Measurements from ENCODE around the gene CPXM1. TPM values are rescaled to one million over a fixed set of nuclear protein-coding genes. Genes with fewer than 3 reads are reported as not detected.

Gene CPXM1
- total and polyA plus RNA-seq, 2 donors from 2014 or later, result 5.2 to 7.1 TPM

DNA sequence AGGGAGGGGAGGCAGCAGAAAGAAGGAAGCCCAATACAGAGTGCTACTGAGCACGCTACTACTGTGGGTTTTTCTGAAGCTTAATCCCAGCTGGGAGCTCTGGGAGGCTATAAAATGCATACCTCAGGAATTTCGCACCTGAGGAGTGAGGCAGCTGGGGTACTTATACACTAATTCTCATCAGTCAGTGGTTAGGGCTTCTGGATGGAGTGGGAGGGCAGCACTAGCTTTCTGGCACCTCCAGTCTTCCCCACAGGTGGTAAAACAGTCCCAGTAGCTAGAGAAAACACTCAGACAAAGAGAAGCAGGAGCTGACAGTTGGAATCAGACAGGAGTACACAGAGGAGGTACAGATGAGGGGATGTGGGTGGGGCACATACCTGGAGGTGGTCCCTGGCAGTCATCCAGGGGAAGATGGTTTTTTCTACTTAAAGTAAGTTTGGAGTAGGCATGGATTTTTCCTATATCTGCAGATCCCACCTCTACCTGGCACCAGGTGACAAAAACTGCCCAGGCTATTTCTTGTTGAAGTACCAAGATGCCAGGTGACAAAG lies 37.8 kb downstream of the CPXM1 start:
- Histone ChIP-seq H3K36me3 (ENCODE audit: control insufficient read depth in 2 of 3, insufficient read depth in 3 of 3, low read length in 3 of 3) (no peaks in the 10 kb centered on the region), H3K27me3 (ENCODE audit: control insufficient read depth, insufficient read depth, low read length) (no peaks in the 10 kb centered on the region), H3K9me3 (ENCODE audit: control insufficient read depth in 2 of 3, insufficient read depth in 1 of 3, low read length in 3 of 3) (no peaks in the 10 kb centered on the region), H3K4me1 (ENCODE audit: control insufficient read depth in 2 of 3, insufficient read depth in 2 of 3, low read depth in 1 of 3, low read length in 3 of 3) (no peaks in the 10 kb centered on the region), H3K4me3 (ENCODE audit: low read length in 3 of 3) (no peak overlapping the region), H3K9ac (ENCODE audit: low read length in 3 of 3) (no peak overlapping the region), H3K27ac (ENCODE audit: low read depth in 2 of 2, low read length in 2 of 2) (no peak overlapping the region)
- TF ChIP-seq, protein P1, sequence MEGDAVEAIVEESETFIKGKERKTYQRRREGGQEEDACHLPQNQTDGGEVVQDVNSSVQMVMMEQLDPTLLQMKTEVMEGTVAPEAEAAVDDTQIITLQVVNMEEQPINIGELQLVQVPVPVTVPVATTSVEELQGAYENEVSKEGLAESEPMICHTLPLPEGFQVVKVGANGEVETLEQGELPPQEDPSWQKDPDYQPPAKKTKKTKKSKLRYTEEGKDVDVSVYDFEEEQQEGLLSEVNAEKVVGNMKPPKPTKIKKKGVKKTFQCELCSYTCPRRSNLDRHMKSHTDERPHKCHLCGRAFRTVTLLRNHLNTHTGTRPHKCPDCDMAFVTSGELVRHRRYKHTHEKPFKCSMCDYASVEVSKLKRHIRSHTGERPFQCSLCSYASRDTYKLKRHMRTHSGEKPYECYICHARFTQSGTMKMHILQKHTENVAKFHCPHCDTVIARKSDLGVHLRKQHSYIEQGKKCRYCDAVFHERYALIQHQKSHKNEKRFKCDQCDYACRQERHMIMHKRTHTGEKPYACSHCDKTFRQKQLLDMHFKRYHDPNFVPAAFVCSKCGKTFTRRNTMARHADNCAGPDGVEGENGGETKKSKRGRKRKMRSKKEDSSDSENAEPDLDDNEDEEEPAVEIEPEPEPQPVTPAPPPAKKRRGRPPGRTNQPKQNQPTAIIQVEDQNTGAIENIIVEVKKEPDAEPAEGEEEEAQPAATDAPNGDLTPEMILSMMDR (IDR thresholded peaks at IDR 0.05; ENCODE audit: borderline replicate concordance, extremely low read depth, insufficient read depth), result no peak
- DNase-seq (no peak), FAIRE-seq (no peak)
- intact Hi-C loops (cut with DNase I), result no loop called here

DNA sequence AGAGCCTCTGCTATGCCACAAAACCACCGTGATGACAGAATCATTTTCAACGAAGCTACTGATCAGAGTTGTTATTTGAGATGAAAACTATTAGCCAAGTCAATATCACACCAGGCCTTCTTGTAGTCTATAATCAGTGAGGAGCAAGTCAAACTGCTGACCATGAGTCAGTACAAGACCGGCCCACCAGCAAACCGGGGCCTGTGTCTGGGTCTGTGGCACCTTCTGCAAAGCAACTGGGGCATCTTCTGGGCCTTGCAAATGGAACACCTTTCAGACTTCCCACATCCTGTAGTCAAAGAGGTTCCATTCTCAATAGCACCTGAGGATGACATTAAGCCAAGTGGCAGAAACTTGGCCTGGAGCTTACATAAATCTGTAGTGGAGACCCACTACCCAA lies 38.5 kb downstream of the CPXM1 start:
- Histone ChIP-seq H3K4me1 (ENCODE audit: control insufficient read depth in 2 of 3, insufficient read depth in 2 of 3, low read depth in 1 of 3, low read length in 3 of 3) (no peaks in the 10 kb centered on the region), H3K9me3 (ENCODE audit: control insufficient read depth in 2 of 3, insufficient read depth in 1 of 3, low read length in 3 of 3) (no peaks in the 10 kb centered on the region), H3K4me3 (ENCODE audit: low read length in 3 of 3) (no peak overlapping the region), H3K9ac (ENCODE audit: low read length in 3 of 3) (no peak overlapping the region), H3K36me3 (ENCODE audit: control insufficient read depth in 2 of 3, insufficient read depth in 3 of 3, low read length in 3 of 3) (no peaks in the 10 kb centered on the region), H3K27me3 (ENCODE audit: control insufficient read depth, insufficient read depth, low read length) (no peaks in the 10 kb centered on the region), H3K27ac (ENCODE audit: low read depth in 2 of 2, low read length in 2 of 2) (no peak overlapping the region)
- TF ChIP-seq, protein P1 (IDR thresholded peaks at IDR 0.05; ENCODE audit: borderline replicate concordance, extremely low read depth, insufficient read depth), result no peak
- intact Hi-C loops (cut with DNase I), result no loop called here
- FAIRE-seq (no peak), DNase-seq (no peak)

DNA sequence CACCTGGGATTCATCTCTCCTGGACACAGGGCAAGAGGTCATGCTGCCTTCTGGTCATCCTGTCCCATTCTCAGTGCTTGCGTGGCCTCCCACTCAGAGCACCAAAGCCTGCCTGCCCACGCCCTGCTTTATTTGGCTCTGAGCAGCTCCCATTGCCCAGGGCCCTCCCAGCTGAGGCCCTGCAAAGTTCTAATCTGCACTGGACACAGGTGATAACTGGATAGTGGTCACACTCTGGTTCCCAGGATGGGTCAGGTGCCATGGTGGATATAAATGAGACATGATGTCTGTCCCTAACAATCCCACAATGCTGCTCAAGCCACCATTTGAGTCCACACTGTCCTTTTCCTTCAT lies 39.5 kb downstream of the CPXM1 start:
- TF ChIP-seq, protein P1 (IDR thresholded peaks at IDR 0.05; ENCODE audit: borderline replicate concordance, extremely low read depth, insufficient read depth), result no peak
- DNase-seq, result peak in 1 of 5 donors; percentile 13
- no peak for FAIRE-seq
- H3K9me3 ChIP-seq (ENCODE audit: control insufficient read depth in 2 of 3, insufficient read depth in 1 of 3, low read length in 3 of 3), result no peaks in the 10 kb centered on the region
- no peak overlapping the region for H3K27ac ChIP-seq (ENCODE audit: low read depth in 2 of 2, low read length in 2 of 2)
- intact Hi-C loops (cut with DNase I), result no loop called here
- H3K4me3 ChIP-seq (ENCODE audit: low read length in 3 of 3), result no peak overlapping the region
- H3K36me3 ChIP-seq (ENCODE audit: control insufficient read depth in 2 of 3, insufficient read depth in 3 of 3, low read length in 3 of 3), result no peaks in the 10 kb centered on the region
- no peaks in the 10 kb centered on the region for H3K4me1 ChIP-seq (ENCODE audit: control insufficient read depth in 2 of 3, insufficient read depth in 2 of 3, low read depth in 1 of 3, low read length in 3 of 3)
- no peaks in the 10 kb centered on the region for H3K27me3 ChIP-seq (ENCODE audit: control insufficient read depth, insufficient read depth, low read length)
- no peak overlapping the region for H3K9ac ChIP-seq (ENCODE audit: low read length in 3 of 3)

Data from kidney (tissue), 14 donors.